ENCODE measurements around the gene ARHGAP45.

The ARHGAP45 gene

DNA sequence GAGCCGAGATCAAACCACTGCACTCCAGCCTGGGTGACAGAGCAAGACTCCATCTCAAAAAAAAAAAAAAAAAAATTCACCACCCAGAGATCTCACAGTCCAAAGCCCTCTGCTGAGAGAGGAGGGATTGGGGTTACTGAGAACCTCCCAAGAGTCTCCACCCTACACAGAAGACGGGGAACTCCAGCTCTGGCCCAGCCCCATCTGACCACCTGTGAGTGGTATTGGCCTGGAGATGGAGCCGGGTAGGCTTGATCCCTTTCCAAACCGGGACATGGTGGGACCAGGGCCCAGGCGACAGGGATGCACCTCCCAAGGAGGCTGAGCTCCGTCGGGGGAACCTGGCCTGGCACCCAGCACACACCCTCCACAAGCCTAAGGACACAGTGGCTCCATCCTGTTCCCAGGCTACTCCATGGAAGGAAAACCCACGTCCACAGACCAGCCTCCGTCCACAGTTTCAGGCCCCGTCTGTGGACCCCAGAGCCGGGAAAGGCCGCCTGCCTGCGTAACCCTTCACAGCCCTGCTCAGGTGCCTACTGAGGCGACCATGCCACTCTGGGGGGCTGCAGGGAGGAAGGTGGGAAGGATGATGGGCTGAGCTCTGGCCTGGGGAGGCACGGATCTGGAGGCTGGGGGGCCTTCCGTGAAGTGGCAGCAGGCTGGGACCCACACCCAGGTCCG lies 47.9 kb upstream of the ARHGAP45 start:
- Histone ChIP-seq H3K79me2 (ENCODE audit: insufficient read depth, low read length) (peaks cover 54% of the 10 kb centered on the region), H3K9me3 (ENCODE audit: low read length) (no peaks in the 10 kb centered on the region), H3K4me3 (ENCODE audit: low read depth, low read length, poor library complexity, severe bottlenecking) (peak overlapping the region; percentile 99), H3K36me3 (ENCODE audit: insufficient read depth, low read length) (peaks cover 18% of the 10 kb centered on the region; the same call in 1 of the 2 replicates), H3K9me2 (ENCODE audit: low read depth, low read length) (no peaks in the 10 kb centered on the region), H3K9ac (ENCODE audit: low read length) (peak overlapping the region; percentile 99), H3F3A (ENCODE audit: insufficient read depth, low read length) (peaks cover 5% of the 10 kb centered on the region), H2AFZ (ENCODE audit: low read length) (no peak overlapping the region), H3K27me3 (ENCODE audit: insufficient read depth, low read length) (no peaks in the 10 kb centered on the region), H3K4me1 (ENCODE audit: insufficient read depth, low read length, severe bottlenecking) (peaks cover 61% of the 10 kb centered on the region), H3K27ac (ENCODE audit: low read depth, low read length, poor library complexity, severe bottlenecking) (peak overlapping the region; percentile 75), H4K20me1 (ENCODE audit: insufficient read depth, low read length) (no peaks in the 10 kb centered on the region), H3K4me2 (ENCODE audit: low read length) (peak overlapping the region; percentile 99)
- TF ChIP-seq, protein P1, sequence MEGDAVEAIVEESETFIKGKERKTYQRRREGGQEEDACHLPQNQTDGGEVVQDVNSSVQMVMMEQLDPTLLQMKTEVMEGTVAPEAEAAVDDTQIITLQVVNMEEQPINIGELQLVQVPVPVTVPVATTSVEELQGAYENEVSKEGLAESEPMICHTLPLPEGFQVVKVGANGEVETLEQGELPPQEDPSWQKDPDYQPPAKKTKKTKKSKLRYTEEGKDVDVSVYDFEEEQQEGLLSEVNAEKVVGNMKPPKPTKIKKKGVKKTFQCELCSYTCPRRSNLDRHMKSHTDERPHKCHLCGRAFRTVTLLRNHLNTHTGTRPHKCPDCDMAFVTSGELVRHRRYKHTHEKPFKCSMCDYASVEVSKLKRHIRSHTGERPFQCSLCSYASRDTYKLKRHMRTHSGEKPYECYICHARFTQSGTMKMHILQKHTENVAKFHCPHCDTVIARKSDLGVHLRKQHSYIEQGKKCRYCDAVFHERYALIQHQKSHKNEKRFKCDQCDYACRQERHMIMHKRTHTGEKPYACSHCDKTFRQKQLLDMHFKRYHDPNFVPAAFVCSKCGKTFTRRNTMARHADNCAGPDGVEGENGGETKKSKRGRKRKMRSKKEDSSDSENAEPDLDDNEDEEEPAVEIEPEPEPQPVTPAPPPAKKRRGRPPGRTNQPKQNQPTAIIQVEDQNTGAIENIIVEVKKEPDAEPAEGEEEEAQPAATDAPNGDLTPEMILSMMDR (IDR thresholded peaks at IDR 0.05; ENCODE audit: low read length) = no peak
- no peak for TF ChIP-seq EZH2 (IDR thresholded peaks at IDR 0.05; ENCODE audit: borderline replicate concordance, low read length)

DNA sequence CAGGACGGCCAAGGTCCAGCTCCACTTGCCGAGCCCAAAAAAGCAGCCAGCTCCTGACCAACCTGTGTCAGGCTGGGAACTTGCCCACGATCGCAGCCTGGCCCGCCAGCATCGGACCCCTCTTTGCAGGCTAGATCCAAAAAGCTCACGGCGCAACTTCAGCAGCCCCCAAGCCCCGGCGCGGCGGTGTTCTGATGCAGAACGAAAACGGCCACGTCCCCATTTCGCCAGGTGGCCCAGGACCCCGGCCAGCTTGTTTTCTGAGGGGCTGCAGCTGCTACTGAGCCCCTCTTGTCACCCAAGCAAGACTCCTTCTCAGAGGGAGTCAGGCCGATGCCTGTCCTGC lies 47.4 kb upstream of the ARHGAP45 start:
- Histone ChIP-seq H4K20me1 (ENCODE audit: insufficient read depth, low read length) (no peaks in the 10 kb centered on the region), H3K4me1 (ENCODE audit: insufficient read depth, low read length, severe bottlenecking) (peaks cover 61% of the 10 kb centered on the region), H3K27ac (ENCODE audit: low read depth, low read length, poor library complexity, severe bottlenecking) (peak overlapping the region; percentile 75), H3K4me2 (ENCODE audit: low read length) (peak overlapping the region; percentile 99), H3K4me3 (ENCODE audit: low read depth, low read length, poor library complexity, severe bottlenecking) (peak overlapping the region; percentile 99), H3K36me3 (ENCODE audit: insufficient read depth, low read length) (peaks cover 13% of the 10 kb centered on the region; the same call in 1 of the 2 replicates), H3K79me2 (ENCODE audit: insufficient read depth, low read length) (peaks cover 54% of the 10 kb centered on the region), H2AFZ (ENCODE audit: low read length) (no peak overlapping the region), H3K27me3 (ENCODE audit: insufficient read depth, low read length) (no peaks in the 10 kb centered on the region), H3K9ac (ENCODE audit: low read length) (peak overlapping the region; percentile 99), H3K9me2 (ENCODE audit: low read depth, low read length) (no peaks in the 10 kb centered on the region), H3K9me3 (ENCODE audit: low read length) (no peaks in the 10 kb centered on the region), H3F3A (ENCODE audit: insufficient read depth, low read length) (peaks cover 5% of the 10 kb centered on the region)
- TF ChIP-seq, protein P1 (IDR thresholded peaks at IDR 0.05; ENCODE audit: low read length) = no peak
- no peak for TF ChIP-seq EZH2 (IDR thresholded peaks at IDR 0.05; ENCODE audit: borderline replicate concordance, low read length)

DNA sequence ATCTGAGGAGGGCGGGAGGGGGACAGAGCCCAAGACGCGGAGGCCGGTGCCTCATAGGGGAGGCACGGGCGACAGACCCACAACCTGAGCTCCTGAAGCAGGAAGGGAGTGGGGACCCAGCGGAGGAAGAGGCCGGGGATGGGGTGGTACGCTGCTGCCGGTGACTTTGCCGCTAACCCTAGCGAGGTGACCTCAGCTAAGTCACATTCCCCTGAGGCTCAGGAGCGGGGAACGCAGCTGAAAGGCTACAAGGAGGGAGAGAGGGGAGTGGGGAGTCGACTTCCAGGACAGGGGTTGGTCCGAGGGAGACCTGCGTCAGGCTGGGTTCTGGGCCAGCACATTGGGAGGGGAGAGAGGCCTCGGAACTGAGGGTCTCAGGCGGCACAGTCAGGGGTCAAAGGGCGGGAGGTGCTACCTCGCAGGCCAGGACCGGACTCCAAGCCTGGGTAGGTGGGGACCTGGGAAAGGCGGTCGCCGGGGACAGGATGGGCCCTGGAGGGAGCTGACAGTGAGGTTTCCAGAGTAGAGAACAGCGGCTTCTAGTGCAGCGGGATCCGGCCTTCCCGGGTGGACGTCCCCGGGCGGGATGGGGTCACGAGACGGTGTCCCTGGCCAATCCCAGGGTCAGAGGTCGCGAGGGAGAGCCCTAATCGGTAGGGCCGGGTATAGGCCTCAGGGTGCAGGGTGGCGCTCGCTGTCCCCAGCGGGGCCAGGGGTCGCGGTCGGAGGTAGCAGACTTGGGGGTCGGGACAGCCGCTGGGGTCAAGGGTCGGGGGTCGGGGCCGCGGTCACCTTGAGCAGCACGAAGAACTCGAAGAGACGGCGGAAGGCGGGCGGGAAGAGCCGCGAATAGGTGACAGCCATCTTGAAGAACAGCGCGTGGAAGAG lies 46.7 kb upstream of the ARHGAP45 start:
- Histone ChIP-seq H3K9me2 (ENCODE audit: low read depth, low read length) (no peaks in the 10 kb centered on the region), H3K9ac (ENCODE audit: low read length) (peak overlapping the region; percentile 99), H4K20me1 (ENCODE audit: insufficient read depth, low read length) (no peaks in the 10 kb centered on the region), H3K4me2 (ENCODE audit: low read length) (peak overlapping the region; percentile 99), H3K4me3 (ENCODE audit: low read depth, low read length, poor library complexity, severe bottlenecking) (peak overlapping the region; percentile 99), H3F3A (ENCODE audit: insufficient read depth, low read length) (peaks cover 5% of the 10 kb centered on the region), H3K9me3 (ENCODE audit: low read length) (no peaks in the 10 kb centered on the region), H3K27me3 (ENCODE audit: insufficient read depth, low read length) (no peaks in the 10 kb centered on the region), H3K4me1 (ENCODE audit: insufficient read depth, low read length, severe bottlenecking) (peaks cover 61% of the 10 kb centered on the region), H2AFZ (ENCODE audit: low read length) (no peak overlapping the region), H3K79me2 (ENCODE audit: insufficient read depth, low read length) (peaks cover 51% of the 10 kb centered on the region), H3K27ac (ENCODE audit: low read depth, low read length, poor library complexity, severe bottlenecking) (peak overlapping the region; percentile 75), H3K36me3 (ENCODE audit: insufficient read depth, low read length) (peaks cover 7% of the 10 kb centered on the region; the same call in 1 of the 2 replicates)
- no peak for TF ChIP-seq EZH2 (IDR thresholded peaks at IDR 0.05; ENCODE audit: borderline replicate concordance, low read length)

Data from OCI-LY1 (cell line).